Chondrocyte (in vitro differentiated cells): ENCODE results near the gene HCRTR2. TPM values are rescaled to one million over a fixed set of nuclear protein-coding genes. Genes with fewer than 3 reads are reported as not detected.

Experiments
- DNase-seq: peaks from one replicate; pipeline ENCODE4 v3.0.0; 2021; ENCODE audit warnings: mixed read lengths, low spot score
- H3K27ac Mint-ChIP-seq: one replicate; pipeline ENCODE4 v1.8.0; 2021; ENCODE audit warnings: mild to moderate bottlenecking, moderate library complexity, mixed read lengths; ENCODE audit not compliant: unreplicated experiment
- H3K27me3 Mint-ChIP-seq: 2 replicates; pipeline ENCODE4 v1.8.0; 2021; ENCODE audit warnings: low read depth, mixed read lengths
- H3K36me3 Mint-ChIP-seq: 2 replicates; pipeline ENCODE4 v1.8.0; 2021; ENCODE audit warnings: low read depth, mixed read lengths
- H3K4me1 Mint-ChIP-seq: 2 replicates; pipeline ENCODE4 v1.8.0; 2021; ENCODE audit warnings: low read depth, mild to moderate bottlenecking, mixed read lengths
- H3K4me3 Mint-ChIP-seq: one replicate; pipeline ENCODE4 v1.8.0; 2021; ENCODE audit warnings: mild to moderate bottlenecking, moderate library complexity, mixed read lengths; ENCODE audit not compliant: unreplicated experiment
- H3K9me3 Mint-ChIP-seq: 2 replicates; pipeline ENCODE4 v1.8.0; 2021; ENCODE audit warnings: low read depth, mixed read lengths
- CTCF ChIP-seq: fragments of 200-600 bp; sonication (generic); IDR thresholded peaks from 2 replicates; pipeline ENCODE4 v1.5.0; 2021; ENCODE audit warnings: antibody characterized with exemption, mild to moderate bottlenecking, moderate library complexity
- long read RNA-seq: library from polyadenylated mRNA; stranded (forward); transcript quantifications from one replicate; pipeline ENCODE4 v2.0.0, GENCODE V29; 2021
- total RNA-seq: library from RNA; stranded (reverse); gene quantifications from 3 replicates; pipeline ENCODE4 v1.2.1, GENCODE V29; 2021

The HCRTR2 gene
- total RNA-seq = not detected in 3 replicates
- long read RNA-seq = 0 reads

- Mint-ChIP-seq H3K4me3 (peak within 1 kb of the TSS; percentile 11), H3K9me3 (peaks cover 3% of the 10 kb centered on the region), H3K27ac (no peak within 1 kb of the TSS), H3K27me3 (peaks cover 35% of the 10 kb centered on the region), H3K4me1 (peaks cover 13% of the 10 kb centered on the region), H3K36me3 (no peaks in the 10 kb centered on the region)
- no peak for TF ChIP-seq CTCF
- peak; percentile 42 for DNase-seq
Observed at GRCh38 chr6:55174211-55175026, at the start of gene HCRTR2. TSS of gene HCRTR2 (plus strand) at chr6:55174515. CDS start at chr6:55174588, 73 bp downstream.

- Mint-ChIP-seq H3K36me3 (no peaks in the 10 kb centered on the region), H3K4me3 (no peak overlapping the region)
Observed at GRCh38 chr6:55130806-55131324, 43.5 kb upstream of the HCRTR2 start.

GRCh38 chr6:55131616-55132015 lies 42.7 kb upstream of the HCRTR2 start:
- H3K27me3 Mint-ChIP-seq = peaks cover 2% of the 10 kb centered on the region
- no peak overlapping the region for H3K27ac Mint-ChIP-seq
- H3K36me3 Mint-ChIP-seq = no peaks in the 10 kb centered on the region
- H3K4me1 Mint-ChIP-seq = no peaks in the 10 kb centered on the region
- H3K9me3 Mint-ChIP-seq = peaks cover 7% of the 10 kb centered on the region
- TF ChIP-seq CTCF = no peak
- no peak for DNase-seq
- no peak overlapping the region for H3K4me3 Mint-ChIP-seq

More at GRCh38 chr6:55130806-55131324, 43.5 kb upstream of the HCRTR2 start:
- H3K27ac Mint-ChIP-seq = no peak overlapping the region
- TF ChIP-seq CTCF = no peak
- H3K9me3 Mint-ChIP-seq = peaks cover 11% of the 10 kb centered on the region
- peaks cover 2% of the 10 kb centered on the region for H3K27me3 Mint-ChIP-seq
- no peaks in the 10 kb centered on the region for H3K4me1 Mint-ChIP-seq
- no peak for DNase-seq

GRCh38 chr6:55136916-55137315 lies 37.4 kb upstream of the HCRTR2 start:
- Mint-ChIP-seq H3K4me3 (no peak overlapping the region), H3K9me3 (no peaks in the 10 kb centered on the region), H3K4me1 (peaks cover 4% of the 10 kb centered on the region), H3K27me3 (peaks cover 2% of the 10 kb centered on the region), H3K36me3 (no peaks in the 10 kb centered on the region), H3K27ac (no peak overlapping the region)
- TF ChIP-seq CTCF = no peak
- DNase-seq = no peak

- H3K4me3 Mint-ChIP-seq = no peak overlapping the region
- no peaks in the 10 kb centered on the region for H3K36me3 Mint-ChIP-seq
- no peak for DNase-seq
- no peaks in the 10 kb centered on the region for H3K9me3 Mint-ChIP-seq
- H3K4me1 Mint-ChIP-seq = peaks cover 6% of the 10 kb centered on the region
- H3K27ac Mint-ChIP-seq = no peak overlapping the region
- TF ChIP-seq CTCF = no peak
- no peaks in the 10 kb centered on the region for H3K27me3 Mint-ChIP-seq
Observed at GRCh38 chr6:55137929-55138693, 36.2 kb upstream of the HCRTR2 start.
